ENCODE measurements around the gene SARDH. TPM values are rescaled to one million over a fixed set of nuclear protein-coding genes. Genes with fewer than 3 reads are reported as not detected.

Gene SARDH
- total RNA-seq, 2 experiments from 2014 or later: 17.7 to 18.5 TPM

DNA sequence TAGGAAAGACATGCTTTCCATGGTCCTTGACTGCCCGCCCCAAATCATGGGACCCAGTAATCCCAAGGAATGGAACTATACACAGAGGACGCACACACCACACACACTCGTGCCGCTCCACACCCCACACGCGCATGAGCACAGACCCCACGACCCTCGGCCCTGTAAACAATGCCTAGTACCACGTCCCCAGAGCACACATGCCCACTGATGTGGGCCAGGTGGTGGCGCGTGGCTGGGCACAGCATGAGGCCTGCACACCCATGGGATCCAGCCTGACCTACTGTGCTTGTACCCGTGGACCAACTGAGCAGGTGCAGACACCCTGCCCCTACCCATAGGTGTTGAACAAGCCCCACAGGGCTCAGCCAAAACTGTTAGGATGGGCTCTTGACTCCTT is 101.2 kb downstream of the SARDH start:
- POLR2A ChIA-PET: no interaction called here
- no peak for DNase-seq

DNA sequence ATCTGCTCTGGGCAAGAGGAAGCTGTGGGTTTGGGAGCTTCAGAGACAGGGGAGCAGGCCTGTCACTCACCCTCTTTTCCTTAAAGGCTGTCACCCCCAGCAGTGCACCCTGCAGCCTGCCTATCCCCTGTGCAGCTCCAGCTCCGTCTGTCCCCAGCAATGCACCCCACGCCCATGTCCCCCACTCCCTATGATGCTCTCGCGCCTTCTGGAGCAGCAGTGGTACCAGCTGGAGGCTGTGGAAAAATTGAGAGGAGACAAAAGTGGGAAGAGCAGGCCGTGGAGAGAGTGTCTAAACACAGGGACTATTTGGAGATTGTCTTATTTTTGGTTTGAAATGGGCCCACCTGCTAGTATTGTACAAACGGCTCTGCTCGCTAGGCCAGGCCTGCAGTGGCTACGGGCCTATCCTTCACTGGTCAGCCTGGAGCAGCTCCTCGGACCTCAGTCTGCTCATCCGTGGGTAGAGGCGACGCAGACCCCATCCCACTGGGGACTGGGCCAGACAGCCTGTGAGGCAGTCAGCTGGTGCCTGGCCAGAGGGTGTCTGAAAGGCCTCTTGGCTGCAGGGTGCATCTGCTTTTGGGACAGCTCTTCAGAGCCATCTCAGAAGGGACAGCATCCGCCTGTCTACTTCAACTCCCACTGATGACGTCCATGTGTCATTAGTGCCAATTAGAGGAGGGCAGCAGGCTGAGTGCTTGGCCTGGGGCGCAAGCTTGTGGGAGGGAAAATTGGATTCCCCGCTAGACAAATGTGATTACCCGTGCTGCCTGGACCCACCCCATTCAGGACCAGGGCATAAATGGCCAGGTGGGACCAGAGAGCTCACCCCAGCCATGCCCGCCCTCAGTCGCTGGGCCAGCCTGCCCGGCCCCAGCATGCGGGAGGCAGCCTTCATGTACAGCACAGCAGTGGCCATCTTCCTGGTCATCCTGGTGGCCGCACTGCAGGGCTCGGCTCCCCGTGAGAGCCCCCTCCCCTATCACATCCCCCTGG is 102.3 kb downstream of the SARDH start, which contains the start of gene DBH:
Gene DBH (plus strand): TSS at position 831 of the 999 bp plus-strand sequence. CDS start 9 bp downstream, at position 840.
- no peak within 1 kb of the TSS for H3K27ac ChIP-seq (ENCODE audit: low read depth in 1 of 2, low read length in 2 of 2)
- intact Hi-C loops (cut with DNase I, micrococcal nuclease): no loop called here
- Mint-ChIP-seq H3K9me3 (no peaks in the 10 kb centered on the region), H3K36me3 (ENCODE audit: low read depth) (no peaks in the 10 kb centered on the region), H3K27me3 (no peaks in the 10 kb centered on the region), H3K27ac (no peak within 1 kb of the TSS), H3K4me3 (no peak within 1 kb of the TSS), H3K4me1 (ENCODE audit: low read depth) (no peaks in the 10 kb centered on the region)
- DNase-seq: no peak
- no peaks in the 10 kb centered on the region for H3K9me3 ChIP-seq (ENCODE audit: control insufficient read depth in 1 of 2, insufficient read depth in 1 of 2, low read length in 2 of 2)
- H3K4me3 ChIP-seq (ENCODE audit: low read length): no peak within 1 kb of the TSS
- H3K36me3 ChIP-seq (ENCODE audit: insufficient read depth, low read length): no peaks in the 10 kb centered on the region
- ChIA-PET CTCF (no interaction called here), POLR2A (no interaction called here)
- H3K4me1 ChIP-seq (ENCODE audit: insufficient read depth, low read length): no peaks in the 10 kb centered on the region
- H3K27me3 ChIP-seq (ENCODE audit: control insufficient read depth in 1 of 2, insufficient read depth in 2 of 2, low read length in 2 of 2): no peaks in the 10 kb centered on the region
- no peak for ATAC-seq (ENCODE audit: poor library complexity)
- TF ChIP-seq, protein P1, sequence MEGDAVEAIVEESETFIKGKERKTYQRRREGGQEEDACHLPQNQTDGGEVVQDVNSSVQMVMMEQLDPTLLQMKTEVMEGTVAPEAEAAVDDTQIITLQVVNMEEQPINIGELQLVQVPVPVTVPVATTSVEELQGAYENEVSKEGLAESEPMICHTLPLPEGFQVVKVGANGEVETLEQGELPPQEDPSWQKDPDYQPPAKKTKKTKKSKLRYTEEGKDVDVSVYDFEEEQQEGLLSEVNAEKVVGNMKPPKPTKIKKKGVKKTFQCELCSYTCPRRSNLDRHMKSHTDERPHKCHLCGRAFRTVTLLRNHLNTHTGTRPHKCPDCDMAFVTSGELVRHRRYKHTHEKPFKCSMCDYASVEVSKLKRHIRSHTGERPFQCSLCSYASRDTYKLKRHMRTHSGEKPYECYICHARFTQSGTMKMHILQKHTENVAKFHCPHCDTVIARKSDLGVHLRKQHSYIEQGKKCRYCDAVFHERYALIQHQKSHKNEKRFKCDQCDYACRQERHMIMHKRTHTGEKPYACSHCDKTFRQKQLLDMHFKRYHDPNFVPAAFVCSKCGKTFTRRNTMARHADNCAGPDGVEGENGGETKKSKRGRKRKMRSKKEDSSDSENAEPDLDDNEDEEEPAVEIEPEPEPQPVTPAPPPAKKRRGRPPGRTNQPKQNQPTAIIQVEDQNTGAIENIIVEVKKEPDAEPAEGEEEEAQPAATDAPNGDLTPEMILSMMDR (IDR thresholded peaks at IDR 0.05): no peak

More for the DNA sequence above, 101.2 kb downstream of the SARDH start:
- no peak overlapping the region for H3K4me3 Mint-ChIP-seq
- H3K27me3 Mint-ChIP-seq: no peaks in the 10 kb centered on the region
- no peaks in the 10 kb centered on the region for H3K9me3 Mint-ChIP-seq
- intact Hi-C loops (cut with DNase I, micrococcal nuclease): no loop called here
- H3K9me3 ChIP-seq (ENCODE audit: control insufficient read depth in 1 of 2, insufficient read depth in 1 of 2, low read length in 2 of 2): no peaks in the 10 kb centered on the region
- H3K27ac Mint-ChIP-seq: no peak overlapping the region
- no peak for ATAC-seq (ENCODE audit: poor library complexity)
- CTCF ChIA-PET: no interaction called here
- no peak overlapping the region for H3K27ac ChIP-seq (ENCODE audit: low read depth in 1 of 2, low read length in 2 of 2)
- no peaks in the 10 kb centered on the region for H3K36me3 ChIP-seq (ENCODE audit: insufficient read depth, low read length)
- H3K27me3 ChIP-seq (ENCODE audit: control insufficient read depth in 1 of 2, insufficient read depth in 2 of 2, low read length in 2 of 2): no peaks in the 10 kb centered on the region
- TF ChIP-seq, protein P1 (IDR thresholded peaks at IDR 0.05): no peak
- H3K36me3 Mint-ChIP-seq (ENCODE audit: low read depth): no peaks in the 10 kb centered on the region
- H3K4me3 ChIP-seq (ENCODE audit: low read length): no peak overlapping the region
- no peaks in the 10 kb centered on the region for H3K4me1 Mint-ChIP-seq (ENCODE audit: low read depth)
- no peaks in the 10 kb centered on the region for H3K4me1 ChIP-seq (ENCODE audit: insufficient read depth, low read length)

DNA sequence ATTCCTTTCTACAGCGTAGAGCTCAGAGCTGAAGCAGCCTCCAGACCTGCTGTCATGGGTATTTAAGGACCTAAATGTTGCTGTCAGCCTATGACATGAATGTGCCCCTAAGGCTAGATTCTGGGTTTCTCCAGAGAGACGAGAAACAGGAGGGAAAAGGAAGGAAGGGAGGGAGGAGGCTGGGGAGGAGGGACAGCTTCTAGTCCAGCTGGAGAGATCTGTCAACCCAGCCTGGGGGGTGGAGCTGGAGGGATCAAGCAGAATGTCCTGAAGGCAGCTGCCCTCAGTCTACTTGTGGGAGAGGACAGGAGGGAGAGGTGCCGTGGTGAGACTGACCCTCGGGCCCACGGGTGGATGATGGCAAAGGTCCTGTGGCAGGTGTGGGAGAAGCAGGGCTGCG is 103.1 kb downstream of the SARDH start:
- CTCF ChIA-PET: no interaction called here
- Mint-ChIP-seq H3K4me3 (no peak overlapping the region), H3K27me3 (no peaks in the 10 kb centered on the region), H3K9me3 (no peaks in the 10 kb centered on the region), H3K4me1 (ENCODE audit: low read depth) (no peaks in the 10 kb centered on the region), H3K27ac (no peak overlapping the region), H3K36me3 (ENCODE audit: low read depth) (no peaks in the 10 kb centered on the region)
- ATAC-seq (ENCODE audit: poor library complexity) (no peak), DNase-seq (no peak)
- intact Hi-C loops (cut with DNase I, micrococcal nuclease): no loop called here
- no peak overlapping the region for H3K27ac ChIP-seq (ENCODE audit: low read depth in 1 of 2, low read length in 2 of 2)
- TF ChIP-seq, protein P1 (IDR thresholded peaks at IDR 0.05): no peak
- H3K9me3 ChIP-seq (ENCODE audit: control insufficient read depth in 1 of 2, insufficient read depth in 1 of 2, low read length in 2 of 2): no peaks in the 10 kb centered on the region
- H3K4me3 ChIP-seq (ENCODE audit: low read length): no peak overlapping the region
- POLR2A ChIA-PET: no interaction called here
- no peaks in the 10 kb centered on the region for H3K27me3 ChIP-seq (ENCODE audit: control insufficient read depth in 1 of 2, insufficient read depth in 2 of 2, low read length in 2 of 2)
- no peaks in the 10 kb centered on the region for H3K4me1 ChIP-seq (ENCODE audit: insufficient read depth, low read length)
- no peaks in the 10 kb centered on the region for H3K36me3 ChIP-seq (ENCODE audit: insufficient read depth, low read length)

All from CD4-positive, alpha-beta T cell (primary cell).